HepG2 (cell line): ENCODE results near the gene PDCD11. TPM values are rescaled to one million over a fixed set of nuclear protein-coding genes. Genes with fewer than 3 reads are reported as not detected.

ENCODE experiments used
- IKZF4 ChIP-seq: sonication (generic); formaldehyde crosslinking; IDR thresholded peaks from 2 replicates; pipeline ENCODE4 v1.5.1; 2020; ENCODE audit warnings: borderline replicate concordance, mild to moderate bottlenecking, low read depth, missing genetic modification reagents; ENCODE audit errors: not compliant biosample characterization
- JUND ChIP-seq: sonication (generic); formaldehyde crosslinking; IDR thresholded peaks from 2 replicates; pipeline ENCODE4 v1.8.0; 2022; ENCODE audit warnings: mild to moderate bottlenecking, missing genetic modification reagents
- KIAA2018 ChIP-seq: sonication (generic); formaldehyde crosslinking; IDR thresholded peaks from 2 replicates; pipeline ENCODE4 v1.5.0; 2020; ENCODE audit warnings: mild to moderate bottlenecking, missing genetic modification reagents, borderline replicate concordance
- ZBTB46 ChIP-seq: sonication (generic); formaldehyde crosslinking; IDR thresholded peaks from 2 replicates; pipeline ENCODE4 v1.4.0; 2020; ENCODE audit warnings: mild to moderate bottlenecking, missing genetic modification reagents, borderline replicate concordance
- ZNF607 ChIP-seq: sonication (generic); formaldehyde crosslinking; IDR thresholded peaks from 2 replicates; pipeline ENCODE4 v1.5.1; 2020; ENCODE audit warnings: missing genetic modification reagents, mild to moderate bottlenecking, borderline replicate concordance
- ZNF747 ChIP-seq: sonication (generic); formaldehyde crosslinking; IDR thresholded peaks from 2 replicates; pipeline ENCODE4 v1.8.1; 2023; ENCODE audit warnings: missing genetic modification reagents, mild to moderate bottlenecking, borderline replicate concordance
- polyA plus RNA-seq, 8 experiments: library from polyadenylated mRNA; depleted of rRNA in 3 of 8; stranded (reverse) in 7 of 8; unstranded in 1 of 8; fragments of >200 nt; fragmentation: Illumina TruSeq in 4 of 8; extraction: Trizol in 4 of 8; gene quantifications; 2 replicates each; pipeline versions ENCODE4 v1.2.1 to v1.2.3, GENCODE V29; 2011 to 2016; ENCODE audit warnings: low read depth in 4 of 8, missing spikeins in 1 of 8, mixed read lengths in 1 of 8; ENCODE audit not compliant: insufficient read depth in 1 of 8
- total RNA-seq, 5 experiments: library from RNA; depleted of rRNA; stranded (reverse); fragments of >200 nt; fragmentation: Illumina TruSeq; extraction: Trizol; gene quantifications; 2 replicates each; pipeline ENCODE4 v1.2.3, GENCODE V29; 2016; ENCODE audit warnings: low read depth in 1 of 5

Gene PDCD11
- total and polyA plus RNA-seq, 2 of the 13 experiments (the other 11 are each of a cell fraction or from before 2014, with no cell fraction given), result 12.8 to 52.8 TPM

GRCh38 chr10:103431902-103432301 is 35.5 kb downstream of the PDCD11 start (continued):
- no peak for TF ChIP-seq ZBTB46
- TF ChIP-seq ZNF747 (CRISPR knock-in tag), result no peak
- no peak for TF ChIP-seq JUND (CRISPR knock-in tag)
- no peak for TF ChIP-seq ZNF607 (CRISPR knock-in tag)
- no peak for TF ChIP-seq IKZF4
- TF ChIP-seq KIAA2018 (CRISPR knock-in tag), result no peak
- TF ChIP-seq, all 625 proteins: peak for 2
